Measurements from ENCODE around the gene IGSF21.

IGSF21 gene

GRCh38 chr1:18119771-18120377 is 12.3 kb downstream of the IGSF21 start:
- no peak for DNase-seq (ENCODE audit: low spot score)

GRCh38 chr1:18120638-18121037 is 13.0 kb downstream of the IGSF21 start:
- no peak for DNase-seq (ENCODE audit: low spot score)

GRCh38 chr1:18121072-18121820 is 13.6 kb downstream of the IGSF21 start:
- DNase-seq (ENCODE audit: low spot score), result no peak

GRCh38 chr1:18123467-18123992 is 15.9 kb downstream of the IGSF21 start:
- DNase-seq (ENCODE audit: low spot score), result no peak

- no peak for DNase-seq (ENCODE audit: low spot score)
These were observed 17.4 kb downstream of the IGSF21 start for GRCh38 chr1:18124977-18125376.

- DNase-seq (ENCODE audit: low spot score), result no peak
These were observed 19.0 kb downstream of the IGSF21 start for GRCh38 chr1:18126616-18127015.

- DNase-seq (ENCODE audit: low spot score), result no peak
These were observed 20.7 kb downstream of the IGSF21 start for GRCh38 chr1:18128298-18128697.

- no peak for DNase-seq (ENCODE audit: low spot score)
These were observed 22.8 kb downstream of the IGSF21 start for GRCh38 chr1:18130356-18130755.

- DNase-seq (ENCODE audit: low spot score), result no peak
These were observed 24.6 kb downstream of the IGSF21 start for GRCh38 chr1:18132022-18132710.

GRCh38 chr1:18132711-18133541 is 25.3 kb downstream of the IGSF21 start:
- DNase-seq (ENCODE audit: low spot score), result no peak

- no peak for DNase-seq (ENCODE audit: low spot score)
These were observed 26.9 kb downstream of the IGSF21 start for GRCh38 chr1:18134324-18135046.

GRCh38 chr1:18137759-18138345 is 30.3 kb downstream of the IGSF21 start:
- no peak for DNase-seq (ENCODE audit: low spot score)

- DNase-seq (ENCODE audit: low spot score), result no peak
These were observed 31.8 kb downstream of the IGSF21 start for GRCh38 chr1:18139198-18139981.

- DNase-seq (ENCODE audit: low spot score), result no peak
These were observed 32.8 kb downstream of the IGSF21 start for GRCh38 chr1:18140411-18140810.

- no peak for DNase-seq (ENCODE audit: low spot score)
These were observed 34.1 kb downstream of the IGSF21 start for GRCh38 chr1:18141661-18142060.

- DNase-seq (ENCODE audit: low spot score), result no peak
These were observed 34.9 kb downstream of the IGSF21 start for GRCh38 chr1:18142471-18142870.

GRCh38 chr1:18142969-18143368 is 35.4 kb downstream of the IGSF21 start:
- DNase-seq (ENCODE audit: low spot score), result no peak

- no peak for DNase-seq (ENCODE audit: low spot score)
These were observed 36.5 kb downstream of the IGSF21 start for GRCh38 chr1:18144062-18144461.

GRCh38 chr1:18144916-18145647 is 37.5 kb downstream of the IGSF21 start:
- no peak for DNase-seq (ENCODE audit: low spot score)

Measured in hematopoietic multipotent progenitor cell treated with erythropoietin and hydrocortisone succinate and interleukin-3 and kit ligand, for 17 days (in vitro differentiated cells).